HT1080 (cell line): ENCODE data around the gene MINDY4B. TPM values are rescaled to one million over a fixed set of nuclear protein-coding genes. Genes with fewer than 3 reads are reported as not detected.
"Not testable (repeated sequence)": the region's sequence is repeated elsewhere in the genome, so short reads cannot be mapped to it uniquely, and the experiment has no call there.

Source experiments
- DNase-seq: peaks from one replicate; pipeline ENCODE4 v3.0.0-alpha.2; 2015; ENCODE audit warnings: low read depth
- total RNA-seq: library from RNA; depleted of rRNA; stranded (reverse); fragments of >200 nt; shearing (Covaris generic); gene quantifications from 2 replicates; pipeline ENCODE4 v1.2.3, GENCODE V29; 2014

Gene MINDY4B
- total RNA-seq, 1 experiment from 2014 or later = not detected

DNA sequence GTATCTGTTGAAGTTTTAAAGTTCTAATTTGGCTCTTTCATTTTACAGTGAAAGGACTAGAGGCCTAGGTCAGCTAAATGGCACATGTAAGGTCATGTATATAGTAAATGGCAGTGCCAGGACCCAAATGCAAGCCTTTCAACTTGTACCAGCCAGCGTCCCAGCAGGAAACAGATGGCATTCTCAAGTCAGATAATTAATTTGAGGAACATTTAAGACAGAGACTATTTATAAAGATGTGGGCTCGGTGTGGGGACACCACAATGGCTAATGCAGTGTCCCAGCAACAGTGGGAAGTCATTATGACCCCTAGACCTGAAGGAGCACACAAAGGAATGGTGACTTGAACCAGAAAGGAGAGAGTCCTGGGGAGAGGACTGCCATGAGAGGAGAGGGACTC is 6.1 kb downstream of the MINDY4B start:
- DNase-seq = no peak

DNA sequence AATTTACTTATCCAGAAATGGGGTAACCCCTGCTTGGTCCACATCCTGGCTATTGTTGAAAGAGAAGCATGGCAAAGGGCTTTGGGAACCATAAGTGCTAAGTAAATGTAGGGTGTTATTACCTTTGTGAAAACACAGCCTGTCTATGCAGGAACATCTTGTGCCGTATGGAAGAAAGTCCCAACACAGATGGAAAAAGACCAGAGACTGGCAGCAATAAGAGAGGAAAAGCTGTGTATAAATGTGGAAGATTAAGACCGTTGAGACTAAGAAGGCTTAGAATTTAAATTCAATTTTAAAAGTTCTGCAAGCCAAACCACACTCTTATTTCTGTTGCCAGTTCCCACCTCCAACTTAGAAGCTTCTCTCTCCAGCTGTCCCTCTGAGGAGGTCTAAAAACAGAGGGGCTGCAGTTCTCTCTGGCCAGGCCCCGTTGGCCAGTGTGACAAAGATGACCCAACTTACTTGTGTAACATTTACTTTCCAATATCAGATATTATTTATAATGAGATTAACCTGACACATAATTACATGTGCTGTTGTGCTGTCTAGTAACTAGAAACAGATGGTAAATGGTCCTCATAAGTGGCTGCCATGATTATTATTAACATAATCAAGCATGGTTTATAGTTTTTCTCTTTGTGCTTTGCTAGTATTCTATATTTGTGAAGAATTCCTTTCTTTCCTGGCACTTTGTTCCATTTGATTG is 7.0 kb downstream of the MINDY4B start:
- no peak for DNase-seq

DNA sequence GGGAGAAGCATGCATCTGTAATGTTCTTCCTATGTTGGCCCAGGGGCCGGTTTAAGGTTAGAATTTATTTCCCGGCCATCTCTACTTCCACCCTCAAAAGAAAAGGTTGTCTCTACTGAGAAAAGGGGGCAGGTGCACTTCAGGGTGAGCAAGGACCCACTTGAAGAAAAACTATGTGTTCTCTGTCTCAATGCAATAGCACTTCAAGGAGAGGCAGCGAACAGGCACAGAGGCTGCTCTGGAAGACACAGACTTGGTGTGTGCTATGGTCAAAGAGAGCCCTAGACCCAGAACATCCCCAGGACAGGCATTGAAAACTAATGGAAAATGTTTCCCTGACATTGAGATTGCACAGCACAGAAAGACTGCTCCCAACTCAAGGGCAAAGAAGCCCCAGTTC is 7.6 kb downstream of the MINDY4B start:
- DNase-seq = no peak

DNA sequence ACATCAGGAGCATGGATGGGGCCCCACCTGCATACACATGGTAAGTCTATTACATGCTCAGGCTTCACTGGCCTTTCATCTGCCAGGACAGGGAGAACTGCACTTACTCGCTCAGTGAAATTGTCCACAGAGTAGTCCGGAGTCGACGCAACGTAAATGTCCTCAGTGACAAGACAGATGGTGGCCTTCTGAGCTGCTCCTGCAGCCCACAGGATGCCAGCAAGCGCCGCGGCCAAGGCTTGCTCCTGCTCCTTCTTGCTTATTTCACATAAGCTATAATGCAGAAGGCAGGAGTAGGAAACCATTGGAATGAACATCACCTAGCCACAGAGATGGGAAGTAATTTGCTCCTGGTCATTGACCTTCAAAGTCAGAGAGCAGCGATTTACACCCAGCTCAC is 14.4 kb downstream of the MINDY4B start:
- no peak for DNase-seq

DNA sequence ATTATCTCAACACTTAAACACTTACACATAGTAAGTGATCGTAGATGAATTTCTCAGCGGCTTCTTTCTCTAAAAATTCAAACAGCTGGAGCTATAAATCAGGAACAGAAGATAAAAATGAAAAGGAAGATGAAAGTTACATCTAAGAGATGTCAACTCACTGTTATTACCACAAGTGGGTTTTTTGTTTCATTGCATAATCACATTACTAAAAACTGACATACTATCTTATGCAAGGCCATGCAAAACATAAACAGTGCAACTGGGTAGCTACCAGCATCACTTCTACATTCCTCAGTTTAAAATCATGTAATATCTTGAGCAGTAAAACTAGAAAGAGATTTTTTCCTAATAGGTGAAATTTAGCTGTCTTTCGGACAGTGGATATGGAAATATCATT is 14.9 kb downstream of the MINDY4B start:
- DNase-seq = no peak

DNA sequence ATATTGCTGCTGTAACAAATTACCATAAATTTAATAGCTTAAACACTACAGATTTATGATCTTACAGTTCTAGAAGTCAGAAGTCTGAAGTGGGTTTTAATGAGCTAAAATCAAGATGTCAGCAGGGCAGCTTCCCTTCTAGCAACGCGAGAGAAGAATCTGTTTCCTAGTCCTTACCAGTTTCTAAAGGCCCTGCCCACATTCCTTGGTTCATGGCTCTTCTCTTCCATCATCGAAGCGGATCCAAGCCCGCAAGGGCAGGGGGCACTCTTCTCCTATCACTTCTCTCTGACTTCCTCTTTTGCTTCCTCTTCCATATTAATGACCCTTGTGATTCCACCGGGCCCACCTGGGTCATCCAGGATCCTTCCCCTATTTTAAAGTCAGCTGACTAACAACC is 16.1 kb downstream of the MINDY4B start:
- DNase-seq = no peak

DNA sequence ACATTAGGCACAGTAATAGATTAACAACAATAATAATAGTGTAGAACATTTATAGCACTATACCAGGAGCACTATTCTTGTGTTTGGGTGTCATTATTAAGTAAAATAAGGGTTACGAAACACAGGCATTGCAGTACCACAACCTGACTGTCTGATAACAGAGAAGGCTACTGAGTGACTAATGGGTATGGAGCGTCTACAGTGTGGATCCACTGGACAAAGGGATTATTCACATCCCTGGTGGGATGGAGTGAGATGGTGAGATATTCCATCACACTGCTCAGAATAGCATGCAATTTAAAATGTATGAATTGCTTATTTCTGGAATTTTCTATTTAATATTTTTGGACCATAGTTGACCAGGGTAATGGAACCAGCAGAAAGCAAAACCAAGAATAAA is 18.2 kb downstream of the MINDY4B start:
- peak; percentile 65 for DNase-seq

DNA sequence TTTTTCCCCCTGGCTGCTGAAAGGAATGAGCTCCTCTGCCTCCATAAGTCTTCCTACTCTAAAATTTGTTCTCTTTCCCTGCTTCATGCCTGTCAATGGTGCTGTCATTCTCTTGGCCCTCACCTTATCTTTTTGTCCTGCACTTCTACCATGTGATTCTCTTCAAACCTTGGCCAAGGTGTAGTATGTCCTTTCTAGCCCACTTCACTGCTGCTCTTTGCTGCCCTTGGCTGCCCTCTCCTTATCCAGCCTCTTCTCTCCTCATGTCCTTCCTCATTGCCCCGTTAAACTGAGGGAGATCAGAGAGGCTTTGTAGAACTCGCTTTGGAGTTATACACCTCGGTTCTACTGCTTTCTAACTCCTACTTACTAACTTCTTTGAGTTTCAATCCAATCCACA is 19.7 kb downstream of the MINDY4B start:
- no peak for DNase-seq

DNA sequence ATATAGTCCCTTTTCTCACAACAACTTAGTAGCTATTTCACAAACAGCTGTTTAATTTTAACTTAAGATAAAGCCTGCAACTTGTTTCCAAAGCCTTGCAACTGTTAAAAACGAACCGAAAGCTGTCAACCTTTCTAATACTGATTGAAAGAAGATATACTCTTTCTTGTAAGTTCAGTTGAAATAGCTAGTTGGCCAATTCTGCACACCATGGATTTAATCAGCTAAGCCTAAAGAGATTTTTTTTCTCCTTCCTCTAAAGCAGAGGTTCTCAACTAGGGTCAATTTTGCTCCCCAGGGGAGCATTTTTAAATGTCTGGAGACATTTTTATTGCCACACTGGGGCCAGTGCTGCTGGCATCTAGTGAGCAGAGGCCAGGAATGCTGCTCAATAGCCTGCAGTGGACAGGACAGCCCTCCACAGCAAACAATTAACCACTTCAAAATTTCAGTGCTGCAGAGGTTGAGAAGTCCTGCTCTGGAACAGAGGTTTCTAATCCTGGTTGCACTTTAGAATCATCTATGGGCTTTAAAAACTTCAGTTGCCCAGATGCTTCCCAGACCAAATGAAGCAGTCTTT is 26.2 kb downstream of the MINDY4B start:
- no peak for DNase-seq

DNA sequence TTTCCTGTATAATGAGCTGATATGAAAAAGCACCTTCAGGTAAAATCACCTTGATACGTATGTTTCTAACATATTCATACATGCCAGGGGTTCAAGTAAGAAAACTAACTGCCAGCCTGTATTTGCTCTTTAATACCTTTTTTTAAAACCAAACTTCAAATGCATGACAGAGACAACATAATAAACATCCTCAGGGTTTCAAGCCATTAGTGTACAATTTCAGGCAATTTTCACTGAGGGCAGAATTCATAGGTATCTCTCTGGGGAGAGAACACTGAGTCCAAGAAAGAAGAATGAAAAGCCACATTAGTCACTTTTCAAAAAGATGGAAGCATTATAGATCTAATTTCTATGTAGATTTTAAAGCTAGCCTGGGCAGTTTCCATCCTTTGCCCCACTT is 26.9 kb downstream of the MINDY4B start:
- DNase-seq = no peak

DNA sequence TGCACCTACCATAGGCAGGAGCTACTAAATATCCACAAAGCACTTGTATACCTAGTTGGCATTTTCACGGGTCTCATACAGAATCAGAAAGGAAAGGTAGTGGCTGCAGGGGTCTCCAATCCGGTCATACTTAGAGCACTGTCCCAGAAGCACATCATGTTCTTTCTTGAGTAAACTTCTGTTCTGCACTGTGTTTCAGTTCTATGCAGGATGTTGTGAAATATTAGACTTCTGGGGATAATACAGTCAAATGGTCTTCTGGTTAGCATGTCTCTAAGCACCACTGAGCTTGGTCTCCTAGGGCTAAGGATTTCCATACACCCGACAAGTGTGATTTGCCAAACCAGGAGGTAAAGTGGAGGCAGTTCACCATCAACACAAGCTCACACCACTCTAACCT is 27.9 kb downstream of the MINDY4B start:
- DNase-seq = no peak

DNA sequence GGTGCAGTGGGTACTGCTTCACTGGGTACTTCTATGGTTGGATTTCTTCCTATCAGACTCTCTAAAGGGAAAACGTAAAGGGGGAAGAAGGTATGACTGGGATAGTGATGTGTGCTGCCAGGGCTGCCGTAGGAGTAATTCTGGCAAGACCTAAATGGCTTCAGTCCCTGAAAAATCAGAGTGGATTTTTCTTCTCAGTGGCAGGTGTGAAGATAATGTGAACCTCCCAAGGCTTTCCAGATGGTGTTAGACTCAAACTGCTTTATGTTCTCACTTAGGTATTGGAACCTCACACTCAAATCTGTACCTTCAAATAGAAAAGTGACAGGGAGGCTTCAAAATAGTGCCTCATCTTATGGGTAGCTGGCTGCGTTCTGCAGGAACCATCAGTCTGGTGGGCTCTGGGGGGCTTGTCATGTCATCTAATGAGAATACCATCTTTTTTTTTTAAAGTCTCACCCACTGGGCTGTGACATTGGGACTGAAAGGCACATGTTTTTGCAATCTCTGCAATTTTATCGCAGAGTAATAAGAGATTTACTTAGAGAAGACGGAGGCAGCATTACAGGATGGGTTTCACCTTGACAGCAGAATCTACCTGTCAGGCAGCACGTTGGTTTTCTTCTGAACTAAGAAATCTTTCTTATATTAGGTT is 28.5 kb downstream of the MINDY4B start:
- no peak for DNase-seq

DNA sequence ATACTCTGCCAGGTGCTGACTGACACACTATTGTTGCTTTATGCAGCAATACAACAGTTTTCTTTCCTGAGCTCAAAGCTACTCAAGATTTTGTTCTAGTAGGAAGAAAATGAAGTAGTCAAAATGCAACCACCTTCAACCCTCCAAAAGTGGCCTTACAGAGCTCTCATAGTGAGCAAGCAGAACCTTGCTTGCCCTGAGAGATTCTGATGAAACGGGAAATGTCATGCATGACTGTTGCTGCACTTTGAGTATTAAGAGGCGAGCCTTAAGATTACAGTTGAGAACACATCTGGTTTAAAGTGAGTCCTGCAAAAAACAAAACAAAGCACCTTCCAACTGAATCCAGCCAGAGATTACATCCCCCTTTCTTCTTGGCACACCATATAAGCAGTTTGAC is 29.7 kb downstream of the MINDY4B start:
- DNase-seq = no peak

DNA sequence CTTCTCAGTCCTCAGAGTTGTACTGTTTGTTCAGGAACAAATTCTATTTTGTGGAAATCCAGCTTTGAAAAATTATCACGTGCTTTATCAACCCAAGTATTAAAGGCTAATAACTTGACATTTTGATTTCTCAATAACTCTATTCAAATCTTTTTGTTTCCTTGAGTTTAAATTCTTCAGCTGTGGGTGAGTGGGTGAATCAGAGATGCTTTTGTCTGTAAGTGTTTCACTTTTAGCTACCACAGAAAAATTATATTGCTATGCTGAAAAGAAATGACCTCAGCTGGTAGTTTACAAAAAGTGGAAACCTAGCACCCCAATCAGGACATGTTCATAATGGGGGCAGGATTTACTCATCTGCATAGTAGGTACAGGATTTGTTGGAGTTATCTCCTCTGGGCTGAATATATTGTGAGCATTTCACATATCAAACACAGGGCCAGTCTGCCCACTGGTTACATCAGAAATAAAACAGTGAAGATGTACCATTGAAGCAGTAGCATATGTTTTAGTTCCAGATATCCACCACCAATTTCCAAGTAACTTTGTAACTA is 30.5 kb downstream of the MINDY4B start:
- DNase-seq = no peak

DNA sequence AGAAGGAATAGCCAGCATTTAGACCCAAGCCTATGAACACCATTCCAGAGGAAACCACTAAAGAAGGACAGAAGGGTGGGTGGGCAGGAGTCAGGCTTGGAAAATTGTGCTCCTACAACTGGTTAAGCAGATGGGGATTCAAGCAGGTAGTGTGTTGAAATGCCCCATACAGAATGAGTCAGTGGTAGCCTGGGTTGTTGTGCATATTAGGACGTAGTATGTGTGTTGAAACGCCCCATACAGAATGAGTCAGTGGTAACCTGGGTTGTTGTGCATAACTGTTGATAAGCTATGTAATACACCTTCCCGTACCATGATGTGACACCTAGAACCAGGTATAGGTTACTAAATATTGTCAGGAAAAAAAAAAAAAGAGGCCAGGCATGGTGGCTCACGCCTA is 34.0 kb downstream of the MINDY4B start:
- peak; percentile 65 for DNase-seq

DNA sequence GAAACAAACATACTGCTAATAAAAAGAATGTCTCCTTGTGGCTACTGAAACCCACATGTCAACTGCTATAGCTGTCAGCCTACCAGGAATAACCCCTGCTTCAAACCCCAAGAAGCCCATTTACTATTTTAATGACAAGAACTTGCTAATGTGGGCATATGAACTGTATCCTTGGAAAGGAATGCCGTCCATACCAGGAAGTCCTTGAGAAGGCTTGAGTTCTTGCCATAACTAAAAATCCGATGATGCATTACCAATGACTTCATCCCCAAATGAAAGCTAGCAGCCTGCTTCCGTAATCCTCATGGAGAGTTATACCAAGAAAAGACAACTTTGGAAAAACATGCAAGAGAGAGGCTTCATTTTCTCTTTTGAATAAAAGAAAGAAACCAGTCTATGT is 34.8 kb downstream of the MINDY4B start:
- peak; percentile 36 for DNase-seq

DNA sequence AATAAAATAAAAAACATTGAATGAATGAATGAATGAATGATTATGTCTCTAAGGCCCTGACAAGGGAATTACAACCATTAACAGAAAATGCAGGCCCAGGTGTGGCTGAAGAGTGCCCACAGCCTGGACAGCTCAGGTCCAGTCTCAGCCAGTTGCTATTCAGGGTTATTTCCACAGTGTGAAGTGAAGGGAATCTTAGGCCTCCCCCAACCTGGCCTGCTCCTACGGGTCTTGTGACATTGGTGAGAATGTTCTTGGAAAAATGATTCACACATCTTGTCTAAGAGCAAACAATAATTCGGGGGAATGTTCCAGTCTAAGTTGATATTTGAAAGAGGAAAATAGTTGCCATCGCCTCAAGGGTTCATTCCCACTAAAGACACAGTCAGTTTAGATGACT is 37.0 kb downstream of the MINDY4B start:
- DNase-seq = no peak

DNA sequence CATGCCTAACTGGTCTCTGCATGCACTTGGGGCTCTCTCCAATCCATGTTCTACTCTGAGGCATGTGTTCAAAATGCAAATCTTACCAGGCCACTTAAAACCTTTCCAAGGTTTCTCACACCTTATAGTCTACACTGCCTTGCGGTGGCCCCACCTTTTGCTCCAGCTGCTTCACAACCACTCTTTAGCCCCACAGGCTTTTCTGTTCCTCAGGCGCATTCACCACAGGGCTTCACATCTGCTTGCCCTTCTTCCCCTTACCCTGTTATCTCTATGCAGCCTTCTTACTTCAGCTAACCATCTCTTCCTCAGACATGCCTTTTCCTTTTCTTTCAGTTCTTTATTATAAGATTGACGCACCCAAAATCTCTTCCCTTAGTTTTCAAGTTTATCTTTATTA is 37.8 kb downstream of the MINDY4B start:
- no peak for DNase-seq

DNA sequence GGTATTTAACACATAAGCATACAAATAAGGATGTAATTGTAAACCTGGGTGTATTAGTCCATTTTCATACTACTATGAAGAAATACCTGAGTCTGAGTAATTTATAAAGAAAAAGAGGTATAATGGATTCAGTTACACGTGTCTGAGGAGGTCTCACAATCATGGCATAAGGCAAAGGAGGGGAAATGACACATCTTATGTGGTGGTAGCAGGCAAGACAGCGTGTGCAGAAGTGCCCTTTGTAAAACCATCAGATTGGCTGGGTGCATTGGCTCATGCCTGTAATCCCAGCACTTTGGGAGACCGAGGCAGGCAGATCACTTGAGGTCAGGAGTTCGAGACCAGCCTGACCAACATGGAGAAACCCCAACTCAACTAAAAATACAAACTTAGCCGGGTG is 41.3 kb downstream of the MINDY4B start:
- peak; percentile 67 for DNase-seq

DNA sequence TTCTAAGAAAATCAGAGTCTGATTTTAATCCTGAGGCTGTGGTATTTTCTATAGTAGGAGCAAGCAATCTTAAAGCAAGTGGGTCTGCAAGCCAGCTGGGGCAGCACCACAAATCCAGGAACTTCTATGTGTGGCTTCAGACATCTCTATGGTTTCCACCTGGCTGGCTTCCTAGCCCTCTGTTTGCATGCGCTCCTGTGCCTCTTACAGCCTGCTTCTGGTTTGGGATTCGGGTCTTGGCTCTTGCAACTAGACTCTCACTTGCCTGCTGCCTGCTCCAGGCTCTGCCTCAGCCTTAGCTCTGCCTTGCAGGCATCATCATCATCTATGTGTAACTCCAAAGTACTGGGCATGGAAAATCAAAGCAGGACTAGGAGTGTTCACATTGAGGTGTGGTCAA is 43.4 kb downstream of the MINDY4B start:
- DNase-seq = no peak

DNA sequence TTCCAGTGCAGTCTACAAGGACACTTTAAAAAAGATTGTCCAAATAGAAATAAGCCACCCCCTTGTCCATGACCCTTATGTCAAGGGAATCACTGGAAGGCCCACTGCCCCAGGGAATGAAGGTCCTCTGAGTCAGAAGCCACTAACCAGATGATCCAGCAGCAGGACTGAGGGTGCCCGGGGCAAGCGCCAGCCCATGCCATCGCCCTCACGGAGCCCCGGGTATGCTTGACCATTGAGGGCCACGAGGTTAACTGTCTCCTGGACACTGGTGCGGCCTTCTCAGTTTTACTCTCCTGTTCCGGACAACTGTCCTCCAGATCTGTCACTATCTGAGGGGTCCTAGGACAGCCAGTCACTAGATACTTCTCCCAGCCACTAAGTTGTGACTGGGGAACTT is 47.3 kb downstream of the MINDY4B start:
- not testable (repeated sequence) for DNase-seq

DNA sequence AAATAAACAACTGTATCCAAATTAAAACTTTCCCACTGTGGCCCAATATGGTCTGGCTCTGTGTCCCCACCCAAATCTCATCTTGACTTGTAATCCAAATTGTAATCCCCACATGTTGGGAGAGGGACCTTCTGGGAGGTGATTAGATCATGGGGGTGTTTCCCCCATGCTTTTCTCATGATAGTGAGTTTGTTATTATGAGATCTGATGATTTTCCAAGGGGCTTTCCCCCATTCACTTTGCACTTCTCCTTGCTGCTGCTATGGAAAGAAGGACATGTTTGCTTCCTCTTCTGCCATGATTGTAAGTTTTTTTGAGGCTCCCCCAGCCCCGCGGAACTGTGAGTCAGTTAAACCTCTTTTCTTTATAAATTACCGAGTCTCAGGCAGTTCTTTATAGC is 55.0 kb downstream of the MINDY4B start:
- DNase-seq = no peak

DNA sequence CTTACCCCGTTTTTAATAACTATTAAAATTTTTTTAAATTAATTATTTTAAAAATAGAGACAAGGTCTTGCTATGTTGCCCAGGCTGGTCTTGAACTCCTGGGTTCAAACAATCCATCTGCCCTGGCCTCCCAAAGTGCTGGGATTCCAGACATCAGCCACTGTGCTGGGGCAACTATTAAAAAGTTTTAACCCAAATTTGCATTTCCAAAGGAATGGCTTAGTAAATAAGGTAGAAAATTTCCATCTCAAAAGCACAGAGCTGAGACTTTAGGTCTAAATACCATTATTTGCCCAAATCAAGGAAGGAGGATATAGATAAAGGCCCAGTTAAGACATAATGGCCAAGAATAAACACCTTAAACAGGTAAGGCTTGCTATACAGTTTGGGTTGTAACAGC is 56.4 kb downstream of the MINDY4B start:
- DNase-seq = no peak
